Stomach (tissue), 4 donors: ENCODE data around the gene WHAMM.

ENCODE experiments used
- CTCF ChIP-seq, 7 experiments: fragments of 450-650 bp in 4 of 7; fragments of 200-600 bp in 3 of 7; sonication (generic) in 3 of 7; IDR thresholded peaks; one replicate each; pipeline ENCODE4 v1.5.1; 2016 to 2019; ENCODE audit warnings: antibody characterized with exemption in 7 of 7, control low read depth in 2 of 7, mild to moderate bottlenecking in 1 of 7
- EP300 ChIP-seq: sonication (generic); formaldehyde crosslinking; IDR thresholded peaks from one replicate; pipeline ENCODE4 v1.6.1; 2017; ENCODE audit warnings: antibody characterized with exemption
- POLR2A ChIP-seq, 4 donors: fragments of 450-650 bp; IDR thresholded peaks; one replicate each; pipeline ENCODE4 v1.6.1; 2016; ENCODE audit warnings: antibody characterized with exemption in 4 of 4, control low read depth in 2 of 4, mild to moderate bottlenecking in 1 of 4, moderate library complexity in 1 of 4
- POLR2AphosphoS5 ChIP-seq, 3 donors: sonication (generic); formaldehyde crosslinking; IDR thresholded peaks; one replicate each; pipeline ENCODE4 v1.6.1; 2016; ENCODE audit warnings: antibody characterized with exemption in 3 of 3

- TF ChIP-seq CTCF (IDR thresholded peaks at IDR 0.05) (no peak), EP300 (no peak), POLR2AphosphoS5 (IDR thresholded peaks at IDR 0.05) (no peak), POLR2A (IDR thresholded peaks at IDR 0.05) (no peak)
Measured at GRCh38 chr15:82843566-82843965, 34.1 kb downstream of the WHAMM start.
